Thyroid gland (tissue), 4 donors: Measurements from ENCODE around the gene MAST4.

ENCODE experiments used
- CTCF ChIP-seq, 6 experiments: fragments of 200-600 bp in 3 of 6; fragments of 450-650 bp in 3 of 6; sonication (generic) in 3 of 6; IDR thresholded peaks; one replicate each; pipeline ENCODE4 v1.5.1; 2016 to 2019; ENCODE audit warnings: antibody characterized with exemption in 6 of 6, mild to moderate bottlenecking in 2 of 6, inconsistent platforms in 1 of 6, moderate library complexity in 1 of 6
- POLR2A ChIP-seq, 2 donors: fragments of 450-650 bp; IDR thresholded peaks; one replicate each; pipeline ENCODE4 v1.6.1; 2017; ENCODE audit warnings: antibody characterized with exemption in 2 of 2, mild to moderate bottlenecking in 2 of 2, moderate library complexity in 1 of 2

GRCh38 chr5:67032921-67033664 is 436.9 kb downstream of the MAST4 start:
- TF ChIP-seq POLR2A (IDR thresholded peaks at IDR 0.05) (no peak), CTCF (IDR thresholded peaks at IDR 0.05) (no peak)
